Esophagus muscularis mucosa (tissue), 4 donors: ENCODE results near the gene DAB2IP. TPM values are rescaled to one million over a fixed set of nuclear protein-coding genes. Genes with fewer than 3 reads are reported as not detected.

ENCODE experiments used
- DNase-seq: peaks from one replicate; pipeline ENCODE4 v3.0.0-alpha.2; 2017; ENCODE audit errors: extremely low spot score
- H3K27ac ChIP-seq, 4 donors: fragments of 200-600 bp; sonication (generic); replicated peaks in 1 of 4; 1 replicate in 3 of 4; 2 replicates in 1 of 4; pipeline ENCODE4 v1.5.1; 2016 to 2019; ENCODE audit warnings: mild to moderate bottlenecking in 1 of 4
- H3K27me3 ChIP-seq, 4 donors: fragments of 200-600 bp; sonication (generic); one replicate each; pipeline versions ENCODE4 v1.5.1 to v1.6.0; 2016 to 2019
- H3K36me3 ChIP-seq, 4 donors: fragments of 200-600 bp; sonication (generic); one replicate each; pipeline ENCODE4 v1.5.1; 2016 to 2019
- H3K4me1 ChIP-seq, 4 donors: fragments of 200-600 bp; sonication (generic); one replicate each; pipeline ENCODE4 v1.5.1; 2016 to 2019
- H3K4me3 ChIP-seq, 4 donors: fragments of 200-600 bp; sonication (generic); 1 replicate in 2 of 4; 2 replicates in 2 of 4; pipeline ENCODE4 v1.5.1; 2016 to 2019; ENCODE audit warnings: mild to moderate bottlenecking in 4 of 4, moderate library complexity in 1 of 4
- H3K9me3 ChIP-seq, 4 donors: fragments of 200-600 bp; sonication (generic); 1 replicate in 3 of 4; 2 replicates in 1 of 4; pipeline ENCODE4 v1.5.1; 2016 to 2019
- CTCF ChIP-seq, 3 experiments: fragments of 200-600 bp in 2 of 3; fragments of 450-650 bp in 1 of 3; sonication (generic) in 2 of 3; IDR thresholded peaks; one replicate each; pipeline ENCODE4 v1.5.1; 2017 to 2019; ENCODE audit warnings: antibody characterized with exemption in 3 of 3, mild to moderate bottlenecking in 2 of 3, moderate library complexity in 1 of 3
- EP300 ChIP-seq: sonication (generic); formaldehyde crosslinking; IDR thresholded peaks from one replicate; pipeline ENCODE4 v1.6.1; 2017; ENCODE audit warnings: antibody characterized with exemption
- POLR2A ChIP-seq: fragments of 450-650 bp; IDR thresholded peaks from one replicate; pipeline ENCODE4 v1.6.1; 2017; ENCODE audit warnings: antibody characterized with exemption, moderate library complexity, mild to moderate bottlenecking, low read depth
- POLR2AphosphoS5 ChIP-seq, 2 donors: sonication (generic); formaldehyde crosslinking; IDR thresholded peaks; one replicate each; pipeline ENCODE4 v1.6.1; 2017; ENCODE audit warnings: antibody characterized with exemption in 2 of 2
- WGBS: methylation state at CpG from one replicate; pipeline ENCODE4 v1.1.5; 2018; 5-methylcytosine and 5-hydroxymethylcytosine counted together
- intact Hi-C: fragments of 100-400 bp; cut with DNase I; formaldehyde crosslinking; loops from one replicate; pipeline ENCODE4 v1.15.1; 2023
- total RNA-seq, 4 donors: library from RNA; depleted of rRNA; stranded (reverse); fragments of >200 nt; gene quantifications; one replicate each; pipeline versions ENCODE4 v1.1.0 to v1.2.1, GENCODE V29; 2016

Gene DAB2IP
- total RNA-seq, 4 donors from 2014 or later, result 41.7 to 102 (median 62.4) TPM

GRCh38 chr9:121776739-121777637 is 125.6 kb downstream of the DAB2IP start:
- TF ChIP-seq EP300, result no peak
- TF ChIP-seq POLR2AphosphoS5 (IDR thresholded peaks at IDR 0.05), result no peak
- TF ChIP-seq POLR2A, result no peak
- no peak for TF ChIP-seq CTCF (IDR thresholded peaks at IDR 0.05)
- H3K36me3 ChIP-seq, result peaks cover 62 to 84% (median 77%) of the 10 kb centered on the region in 4 donors
- peaks cover 22 to 27% (median 23%) of the 10 kb centered on the region in 4 donors for H3K4me1 ChIP-seq
- peak overlapping the region in 1 of 4 donors; percentile 26 for H3K27ac ChIP-seq
- WGBS, result 94% methylated on average over 6 of the region's 8 CpGs
- H3K9me3 ChIP-seq, result peaks cover 0 to 7% (median 0%) of the 10 kb centered on the region in 4 donors
- intact Hi-C loops, result loop anchor here (10.0 kb wide), 1 partner anchor 128 kb away; no protein-coding TSS in a partner anchor
- no peaks in the 10 kb centered on the region for H3K27me3 ChIP-seq
- no peak for DNase-seq
- H3K4me3 ChIP-seq, result no peak overlapping the region

- peak overlapping the region; percentile 22 to 66 (median 52) for H3K27ac ChIP-seq
- no peaks in the 10 kb centered on the region for H3K27me3 ChIP-seq
- 78% methylated on average over 4 of the region's 4 CpGs for WGBS
- H3K4me1 ChIP-seq, result peaks cover 17 to 28% (median 23%) of the 10 kb centered on the region in 4 donors
- intact Hi-C loops, result loop anchor here (10.0 kb wide), 1 partner anchor 126 kb away; no protein-coding TSS in a partner anchor
- TF ChIP-seq POLR2AphosphoS5 (IDR thresholded peaks at IDR 0.05) (no peak), POLR2A (no peak), EP300 (no peak), CTCF (IDR thresholded peaks at IDR 0.05) (no peak)
- H3K9me3 ChIP-seq, result peaks cover 0 to 7% (median 0%) of the 10 kb centered on the region in 4 donors
- DNase-seq, result no peak
- no peak overlapping the region for H3K4me3 ChIP-seq
- H3K36me3 ChIP-seq, result peaks cover 59 to 84% (median 77%) of the 10 kb centered on the region in 4 donors
These were observed 127.1 kb downstream of the DAB2IP start for GRCh38 chr9:121778252-121779225.

- Histone ChIP-seq H3K4me3 (no peak overlapping the region), H3K27ac (peak overlapping the region; percentile 5 to 66 (median 52)), H3K9me3 (peaks cover 0 to 7% (median 0%) of the 10 kb centered on the region in 4 donors), H3K27me3 (no peaks in the 10 kb centered on the region), H3K36me3 (peaks cover 50 to 84% (median 77%) of the 10 kb centered on the region in 4 donors), H3K4me1 (peaks cover 20 to 29% (median 23%) of the 10 kb centered on the region in 4 donors)
- TF ChIP-seq POLR2AphosphoS5 (IDR thresholded peaks at IDR 0.05) (peak; percentile 40 to 75), POLR2A (no peak)
- intact Hi-C loops, result loop anchor here (10.0 kb wide), 1 partner anchor 125 kb away; no protein-coding TSS in a partner anchor
- DNase-seq, result no peak
- 70% methylated on average over 13 of the region's 13 CpGs for WGBS
These were observed 128.1 kb downstream of the DAB2IP start for GRCh38 chr9:121779381-121780117.

- WGBS, result 91% methylated on average over 17 of the region's 17 CpGs
- Histone ChIP-seq H3K4me3 (no peak overlapping the region), H3K27ac (peak overlapping the region; percentile 5 to 66 (median 52)), H3K9me3 (peaks cover 0 to 7% (median 0%) of the 10 kb centered on the region in 4 donors), H3K27me3 (no peaks in the 10 kb centered on the region), H3K4me1 (peaks cover 20 to 29% (median 23%) of the 10 kb centered on the region in 4 donors), H3K36me3 (peaks cover 41 to 84% (median 77%) of the 10 kb centered on the region in 4 donors)
- TF ChIP-seq POLR2A (no peak), CTCF (IDR thresholded peaks at IDR 0.05) (no peak), EP300 (no peak), POLR2AphosphoS5 (IDR thresholded peaks at IDR 0.05) (no peak)
- intact Hi-C loops, result no loop called here
- no peak for DNase-seq
These were observed 129.0 kb downstream of the DAB2IP start for GRCh38 chr9:121780177-121781040.
